AG10803 (cell line): ENCODE measurements around the gene PIM2.

Experiments
- DNase-seq: peaks from one replicate; pipeline ENCODE4 v3.0.0; 2010; ENCODE audit warnings: low read depth
- H3K4me3 ChIP-seq: 2 replicates; pipeline ENCODE4 v1.5.1; 2011; ENCODE audit warnings: mild to moderate bottlenecking, low read length, control low read depth
- CTCF ChIP-seq: conservative IDR thresholded peaks from 2 replicates; pipeline ENCODE4 v1.5.1; 2011; ENCODE audit warnings: mild to moderate bottlenecking, low read length, control low read depth, inconsistent platforms

PIM2 gene

DNA sequence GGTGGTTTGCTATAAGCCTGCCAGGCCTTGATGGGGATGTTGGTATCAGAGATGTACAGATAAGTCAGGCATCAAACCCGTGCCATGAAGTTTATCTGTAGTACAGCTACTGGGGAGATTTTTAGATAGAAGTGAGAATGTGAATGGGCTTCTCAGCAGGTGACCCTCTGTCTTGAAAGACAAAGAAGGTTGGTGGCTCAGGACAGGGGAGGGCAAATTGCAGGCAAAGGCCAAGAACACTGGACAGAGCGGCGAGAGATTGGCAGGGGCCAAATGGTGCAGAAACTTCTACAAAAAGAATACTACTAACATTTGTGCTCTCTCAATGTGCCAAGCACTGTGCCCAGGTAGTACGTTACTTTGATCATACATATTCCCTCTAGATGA is 1.9 kb upstream of the PIM2 start:
- H3K4me3 ChIP-seq, result no peak overlapping the region
- TF ChIP-seq CTCF, result no peak
- DNase-seq, result no peak

DNA sequence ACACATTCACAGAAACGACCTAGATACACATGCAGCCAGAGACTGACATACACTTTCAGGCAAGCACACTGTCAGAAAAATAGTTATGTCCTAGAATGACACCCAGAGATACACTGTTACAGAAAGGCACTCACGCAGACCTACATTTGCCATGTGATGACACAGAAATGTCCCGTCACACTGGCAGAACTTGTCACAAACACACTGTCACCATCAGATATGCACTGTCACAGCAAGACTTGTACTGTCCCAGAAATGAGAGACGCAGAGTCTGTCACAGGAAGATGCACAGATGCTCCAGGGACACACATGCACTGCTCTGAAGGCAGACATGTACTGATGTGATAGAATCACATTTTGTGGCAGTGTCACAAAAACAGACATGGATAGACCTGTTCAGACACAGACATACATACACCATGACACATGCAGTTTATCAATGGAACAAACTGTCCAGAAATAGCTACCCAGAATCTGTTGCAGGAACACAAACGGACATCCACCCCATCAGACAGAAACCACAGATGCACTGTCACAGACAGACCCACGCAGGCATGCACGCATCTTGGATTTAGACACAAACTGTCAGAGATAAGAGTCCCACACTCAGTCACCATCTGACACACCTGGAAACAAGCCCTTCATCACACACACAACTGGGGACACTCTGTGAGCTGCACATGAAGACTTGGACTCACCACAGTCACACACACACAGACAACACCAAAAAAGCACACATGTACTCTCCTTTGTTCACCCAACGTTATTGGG is 1.3 kb upstream of the PIM2 start:
- no peak overlapping the region for H3K4me3 ChIP-seq
- no peak for TF ChIP-seq CTCF
- no peak for DNase-seq

DNA sequence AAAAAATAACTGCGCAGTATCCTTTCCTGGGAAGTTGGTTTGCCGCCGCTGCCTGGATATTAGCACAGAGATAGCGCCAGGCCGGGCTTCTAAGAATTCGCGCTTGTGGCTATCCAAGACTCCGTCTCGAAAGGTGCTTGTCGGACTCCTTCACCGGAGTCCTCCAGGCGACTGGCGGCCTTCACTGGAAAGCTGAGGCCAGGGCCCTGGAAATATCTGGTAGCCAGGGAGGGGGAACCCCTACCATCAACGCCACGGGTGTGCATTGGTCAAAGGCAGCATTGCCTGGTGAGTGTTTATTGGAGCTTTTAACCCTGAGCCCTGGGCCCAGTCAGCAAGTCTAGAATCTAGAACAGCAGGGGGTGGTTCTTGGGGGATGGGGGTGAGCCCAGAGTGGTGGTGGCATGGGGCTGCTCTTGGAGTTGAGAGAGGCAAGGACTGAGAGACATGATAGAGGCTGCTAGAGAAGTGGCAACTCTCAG is 577 bp upstream of the PIM2 start:
- no peak for DNase-seq
- H3K4me3 ChIP-seq, result peak overlapping the region; percentile 56; the same call in 1 of the 2 replicates
- TF ChIP-seq CTCF, result no peak

DNA sequence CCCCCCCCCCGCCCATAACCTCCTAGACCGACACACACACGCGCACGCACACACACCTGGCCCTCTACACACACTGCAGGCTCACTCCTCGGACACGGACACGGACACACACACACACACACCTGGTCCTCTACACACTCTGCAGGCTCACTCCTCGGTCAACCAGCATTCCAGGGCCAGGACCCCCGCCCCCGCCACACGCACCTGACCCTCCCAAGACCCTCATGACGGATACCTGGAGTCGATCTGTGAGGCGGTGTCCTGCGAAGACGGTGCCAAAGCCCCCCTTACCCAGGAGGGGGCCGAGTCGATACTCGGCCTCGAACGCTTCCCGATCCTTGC is 552 bp downstream of the PIM2 start:
- no peak for DNase-seq
- TF ChIP-seq CTCF, result no peak
- H3K4me3 ChIP-seq, result peak overlapping the region; percentile 56

- DNase-seq, result peak; percentile 82
- no peak overlapping the region; the same call in 1 of the 2 replicates for H3K4me3 ChIP-seq
- TF ChIP-seq CTCF, result peak; percentile 70
Observed at GRCh38 chrX:48917139-48918001, 1.5 kb downstream of the PIM2 start.

DNA sequence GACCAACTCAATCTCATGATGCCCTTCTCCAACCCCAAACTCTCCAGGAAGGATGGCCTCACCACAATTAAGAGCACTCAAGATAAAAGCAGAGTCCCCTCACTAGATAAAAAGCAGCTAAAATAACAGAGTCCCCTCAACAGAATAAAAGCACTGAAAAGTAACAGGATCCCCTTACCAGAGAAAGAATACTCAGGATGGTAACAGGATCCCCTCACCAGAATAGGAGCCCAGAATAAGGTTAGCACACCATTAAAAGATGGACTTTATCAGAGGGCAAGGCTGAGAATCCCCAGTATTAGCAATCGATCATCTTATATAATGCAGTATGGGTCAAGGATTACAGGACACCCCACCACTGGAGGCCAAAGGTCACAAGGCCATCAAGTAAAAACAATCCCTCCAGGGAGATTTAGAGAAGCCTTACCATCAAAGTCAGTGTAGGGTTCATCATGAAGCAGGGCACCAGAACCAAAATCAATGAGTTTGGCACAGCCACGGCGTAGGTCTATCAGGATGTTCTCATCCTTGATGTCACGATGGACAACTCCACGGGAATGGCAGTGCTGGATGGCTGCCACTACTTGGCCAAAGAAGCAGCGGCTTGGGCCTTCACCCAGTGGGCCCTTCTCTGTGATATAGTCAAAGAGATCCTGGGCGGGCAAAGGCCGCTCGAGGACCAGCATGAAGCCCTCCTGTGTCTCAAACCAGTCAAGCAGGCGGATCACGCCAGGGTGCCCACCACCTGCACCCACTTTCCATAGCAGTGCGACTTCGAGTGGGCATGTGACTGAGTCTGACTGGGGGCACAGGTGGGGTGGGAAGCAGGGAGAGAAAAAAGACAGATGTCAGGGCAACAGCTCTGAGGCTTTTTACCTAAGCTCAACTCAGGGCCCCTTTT is 4.0 kb downstream of the PIM2 start:
- H3K4me3 ChIP-seq, result no peak overlapping the region
- DNase-seq, result no peak
- no peak for TF ChIP-seq CTCF
